NCI-H1092 (cell line): ENCODE measurements around the gene SPIB.
"Not testable (repeated sequence)": the region's sequence is repeated elsewhere in the genome, so short reads cannot be mapped to it uniquely, and the experiment has no call there.

Experiments
- DNase-seq: peaks from one replicate; lab custom pipeline; 2025; lab: John Stamatoyannopoulos, UW

Gene SPIB

GRCh38 chr19:50439130-50439529 is 20.4 kb downstream of the SPIB start:
- DNase-seq = not testable (repeated sequence)

- no peak for DNase-seq
These were observed 25.3 kb downstream of the SPIB start for GRCh38 chr19:50444059-50444458.

GRCh38 chr19:50447053-50447452 is 28.3 kb downstream of the SPIB start:
- no peak for DNase-seq

GRCh38 chr19:50447750-50448149 is 29.0 kb downstream of the SPIB start:
- no peak for DNase-seq

- DNase-seq = no peak
These were observed 30.6 kb downstream of the SPIB start for GRCh38 chr19:50449236-50449899.

- DNase-seq = no peak
These were observed 31.9 kb downstream of the SPIB start for GRCh38 chr19:50450369-50451222.

- DNase-seq = no peak
These were observed 32.4 kb downstream of the SPIB start for GRCh38 chr19:50451223-50451534.

- no peak for DNase-seq
These were observed 34.5 kb downstream of the SPIB start for GRCh38 chr19:50453243-50453642.

- no peak for DNase-seq
These were observed 37.3 kb downstream of the SPIB start for GRCh38 chr19:50455992-50456391.

- DNase-seq = no peak
These were observed 38.6 kb downstream of the SPIB start for GRCh38 chr19:50457300-50457699.

GRCh38 chr19:50458396-50459066 is 39.8 kb downstream of the SPIB start:
- no peak for DNase-seq

GRCh38 chr19:50459067-50459456 is 40.3 kb downstream of the SPIB start:
- no peak for DNase-seq

- DNase-seq = no peak
These were observed 40.9 kb downstream of the SPIB start for GRCh38 chr19:50459638-50460037.

GRCh38 chr19:50460161-50460765 is 41.5 kb downstream of the SPIB start:
- no peak for DNase-seq

GRCh38 chr19:50461066-50461875 is 42.5 kb downstream of the SPIB start:
- DNase-seq = no peak

GRCh38 chr19:50462970-50463369 is 44.2 kb downstream of the SPIB start:
- DNase-seq = no peak

- no peak for DNase-seq
These were observed 45.6 kb downstream of the SPIB start for GRCh38 chr19:50464348-50464747.

GRCh38 chr19:50465000-50465399 is 46.3 kb downstream of the SPIB start:
- no peak for DNase-seq

GRCh38 chr19:50465986-50466705 is 47.4 kb downstream of the SPIB start:
- peak; percentile 60 for DNase-seq

- DNase-seq = no peak
These were observed 47.9 kb downstream of the SPIB start for GRCh38 chr19:50466706-50467039.

GRCh38 chr19:50467566-50467965 is 48.8 kb downstream of the SPIB start:
- DNase-seq = no peak
